ENCODE measurements around the gene COMMD1.
A peak's percentile ranks its signal among the peaks of the same experiment; 100 is the strongest.

Gene COMMD1

GRCh38 chr2:62065243-62065642, 159.8 kb downstream of the COMMD1 start:
- no peak overlapping the region for H3K4me3 ChIP-seq (ENCODE audit: low read depth, low read length)
- peak; percentile 39 for DNase-seq (ENCODE audit: low read depth)
- no peak for TF ChIP-seq CTCF (IDR thresholded peaks at IDR 0.05; ENCODE audit: insufficient read depth, low read depth, low read length, missing control alignments)

- no peak overlapping the region for H3K4me3 ChIP-seq (ENCODE audit: low read depth, low read length)
- DNase-seq (ENCODE audit: low read depth): no peak
- TF ChIP-seq CTCF (IDR thresholded peaks at IDR 0.05; ENCODE audit: insufficient read depth, low read depth, low read length, missing control alignments): no peak
Measured at GRCh38 chr2:62071126-62071598, 165.7 kb downstream of the COMMD1 start.

GRCh38 chr2:62071760-62072680, 166.5 kb downstream of the COMMD1 start:
- no peak for TF ChIP-seq CTCF (IDR thresholded peaks at IDR 0.05; ENCODE audit: insufficient read depth, low read depth, low read length, missing control alignments)
- no peak overlapping the region for H3K4me3 ChIP-seq (ENCODE audit: low read depth, low read length)
- DNase-seq (ENCODE audit: low read depth): no peak

- no peak for DNase-seq (ENCODE audit: low read depth)
Measured at GRCh38 chr2:62074233-62074632, 168.8 kb downstream of the COMMD1 start.

GRCh38 chr2:62076980-62077638, 171.6 kb downstream of the COMMD1 start:
- no peak for TF ChIP-seq CTCF (IDR thresholded peaks at IDR 0.05; ENCODE audit: insufficient read depth, low read depth, low read length, missing control alignments)
- H3K4me3 ChIP-seq (ENCODE audit: low read depth, low read length): no peak overlapping the region
- DNase-seq (ENCODE audit: low read depth): no peak

More at GRCh38 chr2:62074233-62074632, 168.8 kb downstream of the COMMD1 start:
- no peak for TF ChIP-seq CTCF (IDR thresholded peaks at IDR 0.05; ENCODE audit: insufficient read depth, low read depth, low read length, missing control alignments)
- no peak overlapping the region for H3K4me3 ChIP-seq (ENCODE audit: low read depth, low read length)

GRCh38 chr2:62084801-62085200, 179.3 kb downstream of the COMMD1 start:
- no peak for DNase-seq (ENCODE audit: low read depth)
- no peak overlapping the region for H3K4me3 ChIP-seq (ENCODE audit: low read depth, low read length)
- no peak for TF ChIP-seq CTCF (IDR thresholded peaks at IDR 0.05; ENCODE audit: insufficient read depth, low read depth, low read length, missing control alignments)

Data from GM12865 (cell line).